A204.1 (cell line): ENCODE measurements around the gene AEBP2.
A peak's percentile ranks its signal among the peaks of the same experiment; 100 is the strongest.
"Not testable (repeated sequence)": the region's sequence is repeated elsewhere in the genome, so short reads cannot be mapped to it uniquely, and the experiment has no call there.

ENCODE experiments used
- FAIRE-seq: peaks from 2 replicates; lab custom pipeline; 2012; peaks lifted over from hg19 to GRCh38; lab: Jason Lieb, UNC

Gene AEBP2

GRCh38 chr12:19507823-19508222 is 68.5 kb downstream of the AEBP2 start:
- FAIRE-seq = peak; percentile 70

GRCh38 chr12:19510461-19510860 is 71.2 kb downstream of the AEBP2 start:
- FAIRE-seq = no peak

GRCh38 chr12:19515179-19515578 is 75.9 kb downstream of the AEBP2 start:
- no peak for FAIRE-seq

GRCh38 chr12:19517583-19517982 is 78.3 kb downstream of the AEBP2 start:
- FAIRE-seq = peak; percentile 11

- no peak for FAIRE-seq
These were observed 78.9 kb downstream of the AEBP2 start for GRCh38 chr12:19518209-19518608.

GRCh38 chr12:19520646-19521415 is 81.5 kb downstream of the AEBP2 start:
- FAIRE-seq = no peak

- no peak for FAIRE-seq
These were observed 86.0 kb downstream of the AEBP2 start for GRCh38 chr12:19525274-19525673.

- FAIRE-seq = no peak
These were observed 88.6 kb downstream of the AEBP2 start for GRCh38 chr12:19527866-19528265.

GRCh38 chr12:19528750-19529149 is 89.5 kb downstream of the AEBP2 start:
- FAIRE-seq = no peak

GRCh38 chr12:19529951-19530636 is 90.8 kb downstream of the AEBP2 start:
- FAIRE-seq = peak; percentile 9

- no peak for FAIRE-seq
These were observed 91.3 kb downstream of the AEBP2 start for GRCh38 chr12:19530637-19531023.

GRCh38 chr12:19533567-19533966 is 94.3 kb downstream of the AEBP2 start:
- no peak for FAIRE-seq

GRCh38 chr12:19539071-19539470 is 99.8 kb downstream of the AEBP2 start:
- FAIRE-seq = no peak

GRCh38 chr12:19539836-19540235 is 100.5 kb downstream of the AEBP2 start:
- no peak for FAIRE-seq

- FAIRE-seq = no peak
These were observed 103.3 kb downstream of the AEBP2 start for GRCh38 chr12:19542606-19543005.

- no peak for FAIRE-seq
These were observed 105.1 kb downstream of the AEBP2 start for GRCh38 chr12:19544353-19544752.

- FAIRE-seq = no peak
These were observed 106.0 kb downstream of the AEBP2 start for GRCh38 chr12:19545301-19545700.

GRCh38 chr12:19546027-19546426 is 106.7 kb downstream of the AEBP2 start:
- FAIRE-seq = no peak

- no peak for FAIRE-seq
These were observed 107.4 kb downstream of the AEBP2 start for GRCh38 chr12:19546611-19547162.

- no peak for FAIRE-seq
These were observed 108.0 kb downstream of the AEBP2 start for GRCh38 chr12:19547271-19547671.

- FAIRE-seq = no peak
These were observed 109.5 kb downstream of the AEBP2 start for GRCh38 chr12:19548834-19549233.

GRCh38 chr12:19550626-19551025 is 111.3 kb downstream of the AEBP2 start:
- no peak for FAIRE-seq

GRCh38 chr12:19552441-19553097 is 113.3 kb downstream of the AEBP2 start:
- FAIRE-seq = not testable (repeated sequence)
